ENCODE data around the gene SRRM1. TPM values are rescaled to one million over a fixed set of nuclear protein-coding genes. Genes with fewer than 3 reads are reported as not detected.

Gene SRRM1
- total RNA-seq, 4 donors from 2014 or later: 73.0 to 323 (median 97.0) TPM

- WGBS: 69% methylated on average over 3 of the region's 3 CpGs
- TF ChIP-seq CTCF (IDR thresholded peaks at IDR 0.05) (no peak), EP300 (IDR thresholded peaks at IDR 0.05) (no peak), POLR2AphosphoS5 (IDR thresholded peaks at IDR 0.05) (no peak), POLR2A (IDR thresholded peaks at IDR 0.05) (no peak)
- H3K27ac ChIP-seq: no peak overlapping the region
- no peak for DNase-seq (ENCODE audit: low spot score in 2 of 2)
- no peaks in the 10 kb centered on the region for H3K9me3 ChIP-seq
- no peak overlapping the region for H3K4me3 ChIP-seq
- no peaks in the 10 kb centered on the region for H3K36me3 ChIP-seq
- no peaks in the 10 kb centered on the region for H3K27me3 ChIP-seq
- peaks cover 7% of the 10 kb centered on the region for H3K4me1 ChIP-seq
Measured at GRCh38 chr1:24636661-24637357, 6.3 kb upstream of the SRRM1 start.

- no peak overlapping the region for H3K27ac ChIP-seq
- no peaks in the 10 kb centered on the region for H3K27me3 ChIP-seq
- H3K4me1 ChIP-seq: peaks cover 12% of the 10 kb centered on the region
- TF ChIP-seq CTCF (IDR thresholded peaks at IDR 0.05): no peak
- no peak overlapping the region for H3K4me3 ChIP-seq
- H3K36me3 ChIP-seq: no peaks in the 10 kb centered on the region
- H3K9me3 ChIP-seq: no peaks in the 10 kb centered on the region
- DNase-seq (ENCODE audit: low spot score in 2 of 2): no peak
- 85% methylated on average over 2 of the region's 2 CpGs for WGBS
Measured at GRCh38 chr1:24639094-24639493, 4.0 kb upstream of the SRRM1 start.

- no peak for DNase-seq (ENCODE audit: low spot score in 2 of 2)
- H3K36me3 ChIP-seq: no peaks in the 10 kb centered on the region
- WGBS: 64% methylated on average over 4 of the region's 4 CpGs
- H3K4me3 ChIP-seq: no peak overlapping the region
- no peaks in the 10 kb centered on the region for H3K9me3 ChIP-seq
- TF ChIP-seq EP300 (IDR thresholded peaks at IDR 0.05) (no peak), POLR2AphosphoS5 (IDR thresholded peaks at IDR 0.05) (no peak), POLR2A (IDR thresholded peaks at IDR 0.05) (no peak), CTCF (IDR thresholded peaks at IDR 0.05) (no peak)
- no peak overlapping the region for H3K27ac ChIP-seq
- no peaks in the 10 kb centered on the region for H3K27me3 ChIP-seq
- H3K4me1 ChIP-seq: peaks cover 19% of the 10 kb centered on the region
Measured at GRCh38 chr1:24639881-24640280, 3.2 kb upstream of the SRRM1 start.

GRCh38 chr1:24640288-24640687 lies 2.8 kb upstream of the SRRM1 start:
- H3K9me3 ChIP-seq: no peaks in the 10 kb centered on the region
- no peaks in the 10 kb centered on the region for H3K36me3 ChIP-seq
- WGBS: 68% methylated on average over 7 of the region's 7 CpGs
- TF ChIP-seq CTCF (IDR thresholded peaks at IDR 0.05) (no peak), POLR2AphosphoS5 (IDR thresholded peaks at IDR 0.05) (no peak), POLR2A (IDR thresholded peaks at IDR 0.05) (no peak), EP300 (IDR thresholded peaks at IDR 0.05) (no peak)
- H3K27ac ChIP-seq: no peak overlapping the region
- no peak overlapping the region for H3K4me3 ChIP-seq
- peaks cover 24% of the 10 kb centered on the region for H3K4me1 ChIP-seq
- no peak for DNase-seq (ENCODE audit: low spot score in 2 of 2)
- no peaks in the 10 kb centered on the region for H3K27me3 ChIP-seq

GRCh38 chr1:24641646-24642151 lies 1.4 kb upstream of the SRRM1 start:
- Histone ChIP-seq H3K9me3 (no peaks in the 10 kb centered on the region), H3K27ac (peak overlapping the region; percentile 100), H3K4me3 (peak overlapping the region; percentile 95), H3K27me3 (no peaks in the 10 kb centered on the region), H3K4me1 (peaks cover 29% of the 10 kb centered on the region), H3K36me3 (peaks cover 8% of the 10 kb centered on the region)
- DNase-seq (ENCODE audit: low spot score in 2 of 2): peak in 1 of 2 donors; percentile 76
- WGBS: 21% methylated on average over 24 of the region's 24 CpGs
- no peak for TF ChIP-seq CTCF (IDR thresholded peaks at IDR 0.05)
- TF ChIP-seq EP300 (IDR thresholded peaks at IDR 0.05): no peak
- TF ChIP-seq POLR2AphosphoS5 (IDR thresholded peaks at IDR 0.05): no peak
- TF ChIP-seq POLR2A (IDR thresholded peaks at IDR 0.05): no peak
